ENCODE data around the gene RNF114. TPM values are rescaled to one million over a fixed set of nuclear protein-coding genes. Genes with fewer than 3 reads are reported as not detected.

The RNF114 gene
- total and polyA plus RNA-seq, 10 of the 15 experiments (the other 5 are each of a cell fraction or from before 2014, with no cell fraction given): 28.0 to 82.3 (median 47.2) TPM

DNA sequence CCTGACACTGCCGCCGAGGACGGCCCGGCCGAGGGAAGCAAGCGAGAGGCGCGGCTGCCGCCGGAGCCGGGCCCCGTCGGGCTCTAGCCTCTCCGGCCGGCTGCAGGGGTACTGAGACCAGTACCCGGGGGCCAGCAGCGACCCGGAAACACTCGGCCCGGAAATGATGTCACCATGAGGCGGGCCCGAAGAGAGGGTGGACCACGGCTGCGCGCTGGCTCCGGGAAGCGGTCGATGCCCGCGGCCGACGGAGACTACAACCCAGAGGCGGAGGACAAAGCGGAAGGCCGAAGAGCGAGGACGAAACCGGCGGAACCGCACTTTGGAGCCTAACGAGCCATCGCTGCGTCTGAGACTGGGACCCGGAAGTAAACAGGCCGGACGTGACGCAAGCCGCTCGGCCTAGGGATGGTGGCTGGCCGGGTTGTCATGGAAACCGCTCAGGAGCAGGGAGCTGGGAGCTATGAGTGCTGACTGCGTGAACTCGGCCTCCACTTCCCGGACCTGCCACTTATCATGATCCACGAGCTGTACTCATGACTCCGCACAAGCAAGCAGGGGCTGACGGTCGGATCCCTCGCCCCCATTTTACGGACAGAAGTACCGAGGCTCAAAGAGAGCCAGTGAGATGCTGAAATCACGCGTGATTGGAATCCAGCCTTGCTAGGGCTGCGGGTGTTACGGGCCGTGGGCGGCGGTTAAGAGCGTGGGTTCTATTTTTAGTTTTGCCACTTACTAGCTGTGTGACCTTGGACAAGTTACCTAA is 20.6 kb upstream of the RNF114 start, which contains the start of gene SPATA2 (continued):
- TF ChIP-seq EZH2 (IDR thresholded peaks at IDR 0.05; ENCODE audit: borderline replicate concordance, control insufficient read depth, low read depth, low read length) (no peak), SMAD1 (IDR thresholded peaks at IDR 0.05; ENCODE audit: low read depth, partially characterized antibody) (no peak), HCFC1 (IDR thresholded peaks at IDR 0.05; ENCODE audit: low read length) (peak; percentile 49; the same call in 1 of the 2 replicates), SMARCA5 (IDR thresholded peaks at IDR 0.05) (peak; percentile 97), HDGF (IDR thresholded peaks at IDR 0.05) (no peak; the same call in 1 of the 2 replicates), IRF4 (IDR thresholded peaks at IDR 0.05; ENCODE audit: low read depth, low read length) (no peak), TCF7 (IDR thresholded peaks at IDR 0.05; ENCODE audit: borderline replicate concordance) (no peak), ATF7 (IDR thresholded peaks at IDR 0.05; ENCODE audit: low read depth) (peak; percentile 93), CREB1 (IDR thresholded peaks at IDR 0.05; ENCODE audit: low read depth) (peak; percentile 93), CBFB (IDR thresholded peaks at IDR 0.05; ENCODE audit: low read depth) (0 out of 2 replicates have a peak, but pooled peaks have one; percentile 22), SUZ12 (IDR thresholded peaks at IDR 0.05; ENCODE audit: unreplicated experiment) (no peak), POU2F2 (IDR thresholded peaks at IDR 0.05; ENCODE audit: borderline replicate concordance, low read depth, low read length) (no peak), SREBF1 (IDR thresholded peaks at IDR 0.05; ENCODE audit: low read length) (no peak), MTA3 (IDR thresholded peaks at IDR 0.05; ENCODE audit: borderline replicate concordance, low read length) (no peak), RCOR1 (conservative IDR thresholded peaks at IDR 0.05; ENCODE audit: low read depth, low read length) (peak; percentile 85; the same call in 1 of the 2 replicates), TBL1XR1 (IDR thresholded peaks at IDR 0.05; ENCODE audit: low read depth, low read length) (no peak), ZNF217 (IDR thresholded peaks at IDR 0.05) (peak; percentile 86; the same call in 1 of the 2 replicates), TCF12 (IDR thresholded peaks at IDR 0.05; ENCODE audit: low read depth, low read length) (no peak), STAT1 (conservative IDR thresholded peaks at IDR 0.05) (no peak)
- TF ChIP-seq, protein P1, sequence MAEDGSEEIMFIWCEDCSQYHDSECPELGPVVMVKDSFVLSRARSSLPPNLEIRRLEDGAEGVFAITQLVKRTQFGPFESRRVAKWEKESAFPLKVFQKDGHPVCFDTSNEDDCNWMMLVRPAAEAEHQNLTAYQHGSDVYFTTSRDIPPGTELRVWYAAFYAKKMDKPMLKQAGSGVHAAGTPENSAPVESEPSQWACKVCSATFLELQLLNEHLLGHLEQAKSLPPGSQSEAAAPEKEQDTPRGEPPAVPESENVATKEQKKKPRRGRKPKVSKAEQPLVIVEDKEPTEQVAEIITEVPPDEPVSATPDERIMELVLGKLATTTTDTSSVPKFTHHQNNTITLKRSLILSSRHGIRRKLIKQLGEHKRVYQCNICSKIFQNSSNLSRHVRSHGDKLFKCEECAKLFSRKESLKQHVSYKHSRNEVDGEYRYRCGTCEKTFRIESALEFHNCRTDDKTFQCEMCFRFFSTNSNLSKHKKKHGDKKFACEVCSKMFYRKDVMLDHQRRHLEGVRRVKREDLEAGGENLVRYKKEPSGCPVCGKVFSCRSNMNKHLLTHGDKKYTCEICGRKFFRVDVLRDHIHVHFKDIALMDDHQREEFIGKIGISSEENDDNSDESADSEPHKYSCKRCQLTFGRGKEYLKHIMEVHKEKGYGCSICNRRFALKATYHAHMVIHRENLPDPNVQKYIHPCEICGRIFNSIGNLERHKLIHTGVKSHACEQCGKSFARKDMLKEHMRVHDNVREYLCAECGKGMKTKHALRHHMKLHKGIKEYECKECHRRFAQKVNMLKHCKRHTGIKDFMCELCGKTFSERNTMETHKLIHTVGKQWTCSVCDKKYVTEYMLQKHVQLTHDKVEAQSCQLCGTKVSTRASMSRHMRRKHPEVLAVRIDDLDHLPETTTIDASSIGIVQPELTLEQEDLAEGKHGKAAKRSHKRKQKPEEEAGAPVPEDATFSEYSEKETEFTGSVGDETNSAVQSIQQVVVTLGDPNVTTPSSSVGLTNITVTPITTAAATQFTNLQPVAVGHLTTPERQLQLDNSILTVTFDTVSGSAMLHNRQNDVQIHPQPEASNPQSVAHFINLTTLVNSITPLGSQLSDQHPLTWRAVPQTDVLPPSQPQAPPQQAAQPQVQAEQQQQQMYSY (CRISPR knock-in tag; IDR thresholded peaks at IDR 0.05): no peak
- TF ChIP-seq, protein P2, sequence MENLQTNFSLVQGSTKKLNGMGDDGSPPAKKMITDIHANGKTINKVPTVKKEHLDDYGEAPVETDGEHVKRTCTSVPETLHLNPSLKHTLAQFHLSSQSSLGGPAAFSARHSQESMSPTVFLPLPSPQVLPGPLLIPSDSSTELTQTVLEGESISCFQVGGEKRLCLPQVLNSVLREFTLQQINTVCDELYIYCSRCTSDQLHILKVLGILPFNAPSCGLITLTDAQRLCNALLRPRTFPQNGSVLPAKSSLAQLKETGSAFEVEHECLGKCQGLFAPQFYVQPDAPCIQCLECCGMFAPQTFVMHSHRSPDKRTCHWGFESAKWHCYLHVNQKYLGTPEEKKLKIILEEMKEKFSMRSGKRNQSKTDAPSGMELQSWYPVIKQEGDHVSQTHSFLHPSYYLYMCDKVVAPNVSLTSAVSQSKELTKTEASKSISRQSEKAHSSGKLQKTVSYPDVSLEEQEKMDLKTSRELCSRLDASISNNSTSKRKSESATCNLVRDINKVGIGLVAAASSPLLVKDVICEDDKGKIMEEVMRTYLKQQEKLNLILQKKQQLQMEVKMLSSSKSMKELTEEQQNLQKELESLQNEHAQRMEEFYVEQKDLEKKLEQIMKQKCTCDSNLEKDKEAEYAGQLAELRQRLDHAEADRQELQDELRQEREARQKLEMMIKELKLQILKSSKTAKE (IDR thresholded peaks at IDR 0.05; ENCODE audit: low read depth, poor library complexity, severe bottlenecking): no peak
- TF ChIP-seq, protein P3, sequence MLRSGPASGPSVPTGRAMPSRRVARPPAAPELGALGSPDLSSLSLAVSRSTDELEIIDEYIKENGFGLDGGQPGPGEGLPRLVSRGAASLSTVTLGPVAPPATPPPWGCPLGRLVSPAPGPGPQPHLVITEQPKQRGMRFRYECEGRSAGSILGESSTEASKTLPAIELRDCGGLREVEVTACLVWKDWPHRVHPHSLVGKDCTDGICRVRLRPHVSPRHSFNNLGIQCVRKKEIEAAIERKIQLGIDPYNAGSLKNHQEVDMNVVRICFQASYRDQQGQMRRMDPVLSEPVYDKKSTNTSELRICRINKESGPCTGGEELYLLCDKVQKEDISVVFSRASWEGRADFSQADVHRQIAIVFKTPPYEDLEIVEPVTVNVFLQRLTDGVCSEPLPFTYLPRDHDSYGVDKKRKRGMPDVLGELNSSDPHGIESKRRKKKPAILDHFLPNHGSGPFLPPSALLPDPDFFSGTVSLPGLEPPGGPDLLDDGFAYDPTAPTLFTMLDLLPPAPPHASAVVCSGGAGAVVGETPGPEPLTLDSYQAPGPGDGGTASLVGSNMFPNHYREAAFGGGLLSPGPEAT (IDR thresholded peaks at IDR 0.05; ENCODE audit: low read depth): peak; percentile 54; the same call in 1 of the 2 replicates
- TF ChIP-seq, protein P4, sequence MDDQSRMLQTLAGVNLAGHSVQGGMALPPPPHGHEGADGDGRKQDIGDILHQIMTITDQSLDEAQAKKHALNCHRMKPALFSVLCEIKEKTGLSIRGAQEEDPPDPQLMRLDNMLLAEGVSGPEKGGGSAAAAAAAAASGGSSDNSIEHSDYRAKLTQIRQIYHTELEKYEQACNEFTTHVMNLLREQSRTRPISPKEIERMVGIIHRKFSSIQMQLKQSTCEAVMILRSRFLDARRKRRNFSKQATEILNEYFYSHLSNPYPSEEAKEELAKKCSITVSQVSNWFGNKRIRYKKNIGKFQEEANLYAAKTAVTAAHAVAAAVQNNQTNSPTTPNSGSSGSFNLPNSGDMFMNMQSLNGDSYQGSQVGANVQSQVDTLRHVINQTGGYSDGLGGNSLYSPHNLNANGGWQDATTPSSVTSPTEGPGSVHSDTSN (IDR thresholded peaks at IDR 0.05; ENCODE audit: insufficient replicate concordance, low read depth, low read length): peak; percentile 68

Data from GM12878 (cell line).